Measurements from ENCODE around the gene METTL15. TPM values are rescaled to one million over a fixed set of nuclear protein-coding genes. Genes with fewer than 3 reads are reported as not detected.

Gene METTL15
- total and polyA plus RNA-seq, 9 donors: 4.1 to 14.9 (median 11.2) TPM

GRCh38 chr11:28090052-28090749 lies 18.0 kb upstream of the METTL15 start:
- DNase-seq: no peak
- H3K9me3 ChIP-seq: no peaks in the 10 kb centered on the region
- H3K27me3 ChIP-seq: no peaks in the 10 kb centered on the region
- no peak overlapping the region for H3K4me3 ChIP-seq
- intact Hi-C loops (cut with DNase I): no loop called here
- no peak overlapping the region for H3K27ac ChIP-seq
- WGBS, 3 donors: 88 to 90% (median 88%) methylated on average over 2 of the region's 2 CpGs
- no peaks in the 10 kb centered on the region for H3K4me1 ChIP-seq (ENCODE audit: insufficient read depth)
- H3K36me3 ChIP-seq: no peaks in the 10 kb centered on the region
- no peak for TF ChIP-seq EP300 (IDR thresholded peaks at IDR 0.05)
- TF ChIP-seq CTCF (IDR thresholded peaks at IDR 0.05): no peak
- no peak for TF ChIP-seq POLR2A (IDR thresholded peaks at IDR 0.05)

GRCh38 chr11:28092786-28093185 lies 15.4 kb upstream of the METTL15 start:
- Histone ChIP-seq H3K27me3 (no peaks in the 10 kb centered on the region), H3K9me3 (no peaks in the 10 kb centered on the region), H3K27ac (no peak overlapping the region), H3K4me3 (no peak overlapping the region), H3K36me3 (no peaks in the 10 kb centered on the region), H3K4me1 (ENCODE audit: insufficient read depth) (no peaks in the 10 kb centered on the region)
- intact Hi-C loops (cut with DNase I): no loop called here
- DNase-seq: no peak
- TF ChIP-seq EP300 (IDR thresholded peaks at IDR 0.05): no peak
- TF ChIP-seq CTCF (IDR thresholded peaks at IDR 0.05): no peak
- no peak for TF ChIP-seq POLR2A (IDR thresholded peaks at IDR 0.05)

GRCh38 chr11:28098257-28098656 lies 9.9 kb upstream of the METTL15 start:
- TF ChIP-seq CTCF (IDR thresholded peaks at IDR 0.05): no peak
- no peak for TF ChIP-seq POLR2A (IDR thresholded peaks at IDR 0.05)
- no peak for TF ChIP-seq EP300 (IDR thresholded peaks at IDR 0.05)

GRCh38 chr11:28099715-28100114 lies 8.5 kb upstream of the METTL15 start:
- 42 to 57% (median 55%) methylated on average over 1 of the region's 1 CpG for WGBS, 3 donors

More at GRCh38 chr11:28098257-28098656, 9.9 kb upstream of the METTL15 start:
- 43 to 79% (median 50%) methylated on average over 1 of the region's 1 CpG for WGBS, 3 donors
- no peak overlapping the region for H3K4me3 ChIP-seq
- no peaks in the 10 kb centered on the region for H3K4me1 ChIP-seq (ENCODE audit: insufficient read depth)
- no peak for DNase-seq
- H3K27ac ChIP-seq: no peak overlapping the region
- no peaks in the 10 kb centered on the region for H3K9me3 ChIP-seq
- no peaks in the 10 kb centered on the region for H3K27me3 ChIP-seq
- intact Hi-C loops (cut with DNase I): no loop called here
- H3K36me3 ChIP-seq: no peaks in the 10 kb centered on the region

More at GRCh38 chr11:28099715-28100114, 8.5 kb upstream of the METTL15 start:
- Histone ChIP-seq H3K27ac (no peak overlapping the region), H3K9me3 (no peaks in the 10 kb centered on the region), H3K4me1 (ENCODE audit: insufficient read depth) (no peaks in the 10 kb centered on the region), H3K36me3 (no peaks in the 10 kb centered on the region), H3K27me3 (no peaks in the 10 kb centered on the region), H3K4me3 (no peak overlapping the region)
- TF ChIP-seq EP300 (IDR thresholded peaks at IDR 0.05) (no peak), POLR2A (IDR thresholded peaks at IDR 0.05) (no peak), CTCF (IDR thresholded peaks at IDR 0.05) (no peak)
- no peak for DNase-seq
- intact Hi-C loops (cut with DNase I): no loop called here

All from ovary (tissue), 9 donors.